BLaER1 (cell line): ENCODE results near the gene PAQR5.
"Not testable (repeated sequence)": the region's sequence is repeated elsewhere in the genome, so short reads cannot be mapped to it uniquely, and the experiment has no call there.

Experiments used
- H3K27ac ChIP-seq: shearing (Covaris generic); formaldehyde crosslinking; 2 replicates; pipeline ENCODE4 v1.8.1; 2022
- H3K27me3 ChIP-seq: shearing (Covaris generic); formaldehyde crosslinking; 2 replicates; pipeline ENCODE4 v1.8.1; 2022
- H3K36me3 ChIP-seq: shearing (Covaris generic); formaldehyde crosslinking; 2 replicates; pipeline ENCODE4 v1.8.1; 2022
- H3K4me1 ChIP-seq: shearing (Covaris generic); formaldehyde crosslinking; 2 replicates; pipeline ENCODE4 v1.8.1; 2022
- H3K4me2 ChIP-seq: shearing (Covaris generic); formaldehyde crosslinking; 2 replicates; pipeline ENCODE4 v1.8.1; 2022
- H3K4me3 ChIP-seq: shearing (Covaris generic); formaldehyde crosslinking; 2 replicates; pipeline ENCODE4 v1.8.1; 2022
- H3K9ac ChIP-seq: shearing (Covaris generic); formaldehyde crosslinking; 2 replicates; pipeline ENCODE4 v1.8.1; 2022
- H3K9me3 ChIP-seq: shearing (Covaris generic); formaldehyde crosslinking; 2 replicates; pipeline ENCODE4 v1.8.1; 2022
- H4K20me1 ChIP-seq: shearing (Covaris generic); formaldehyde crosslinking; 2 replicates; pipeline ENCODE4 v1.8.1; 2022
- Cebpa-rat ChIP-seq: shearing (Covaris generic); IDR thresholded peaks from 2 replicates; pipeline ENCODE4 v1.8.1; 2022

PAQR5 gene

GRCh38 chr15:69325456-69325971 lies 26.8 kb downstream of the PAQR5 start:
- H3K9ac ChIP-seq: no peak overlapping the region
- no peak overlapping the region for H3K4me2 ChIP-seq
- H3K27ac ChIP-seq: no peak overlapping the region
- no peaks in the 10 kb centered on the region for H3K9me3 ChIP-seq
- H3K36me3 ChIP-seq: no peaks in the 10 kb centered on the region
- no peaks in the 10 kb centered on the region for H4K20me1 ChIP-seq
- no peak for TF ChIP-seq Cebpa-rat
- no peaks in the 10 kb centered on the region for H3K27me3 ChIP-seq
- no peaks in the 10 kb centered on the region for H3K4me1 ChIP-seq
- no peak overlapping the region for H3K4me3 ChIP-seq

- Histone ChIP-seq H3K9ac (no peak overlapping the region), H4K20me1 (no peaks in the 10 kb centered on the region), H3K36me3 (no peaks in the 10 kb centered on the region), H3K9me3 (no peaks in the 10 kb centered on the region), H3K27ac (no peak overlapping the region), H3K4me1 (no peaks in the 10 kb centered on the region), H3K4me3 (no peak overlapping the region), H3K4me2 (no peak overlapping the region), H3K27me3 (no peaks in the 10 kb centered on the region)
- no peak for TF ChIP-seq Cebpa-rat
Observed at GRCh38 chr15:69328080-69328479, 29.4 kb downstream of the PAQR5 start.

DNA sequence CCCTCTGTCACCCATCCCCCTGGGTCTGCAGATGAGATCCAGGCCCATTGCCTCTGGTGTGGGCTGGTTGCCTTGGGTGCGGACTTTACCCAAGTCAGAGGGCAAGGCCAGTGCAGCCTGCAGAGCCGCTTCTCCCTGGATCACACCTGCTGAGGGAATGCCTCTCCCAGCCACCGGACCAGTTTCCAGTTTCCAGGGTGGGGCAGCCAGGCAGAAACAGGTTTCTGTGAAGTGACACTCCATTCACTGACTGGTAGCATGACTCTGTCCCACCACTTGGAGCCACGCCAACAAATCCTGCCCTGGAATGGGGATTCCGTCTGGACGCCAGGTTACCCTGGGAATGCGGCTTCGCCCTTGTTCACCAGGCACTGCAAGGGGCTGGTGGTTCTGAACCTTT lies 30.0 kb downstream of the PAQR5 start:
- Histone ChIP-seq H3K9ac (no peak overlapping the region), H3K9me3 (no peaks in the 10 kb centered on the region), H3K4me2 (no peak overlapping the region), H3K4me1 (no peaks in the 10 kb centered on the region), H3K27me3 (no peaks in the 10 kb centered on the region), H4K20me1 (no peaks in the 10 kb centered on the region), H3K36me3 (no peaks in the 10 kb centered on the region), H3K27ac (no peak overlapping the region), H3K4me3 (no peak overlapping the region)
- TF ChIP-seq Cebpa-rat: no peak

DNA sequence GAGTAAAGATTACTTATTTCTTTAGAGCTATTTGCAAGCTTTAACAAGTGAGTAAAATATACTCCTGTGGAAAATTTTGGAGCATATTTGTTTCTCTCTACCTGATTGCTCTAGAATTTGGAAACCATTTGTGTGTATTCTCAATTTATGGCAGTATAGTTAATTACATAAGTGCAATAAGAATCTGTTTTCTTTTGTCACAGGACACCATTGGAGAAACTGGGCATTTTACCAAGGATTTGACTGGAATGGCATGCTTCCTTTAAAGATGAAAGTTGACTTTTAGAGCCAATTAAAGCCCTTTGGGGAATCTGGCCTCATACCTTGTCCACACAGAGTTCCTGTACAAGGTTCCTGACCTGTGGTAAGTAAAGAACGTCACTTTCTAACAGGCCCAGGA lies 38.4 kb downstream of the PAQR5 start:
- Histone ChIP-seq H3K9ac (no peak overlapping the region), H3K9me3 (peaks cover 11% of the 10 kb centered on the region; the same call in 1 of the 2 replicates), H3K4me1 (no peaks in the 10 kb centered on the region), H3K4me2 (no peak overlapping the region), H3K4me3 (no peak overlapping the region), H4K20me1 (no peaks in the 10 kb centered on the region), H3K36me3 (no peaks in the 10 kb centered on the region), H3K27ac (no peak overlapping the region), H3K27me3 (no peaks in the 10 kb centered on the region)
- no peak for TF ChIP-seq Cebpa-rat

- no peak overlapping the region for H3K9ac ChIP-seq
- H4K20me1 ChIP-seq: no peaks in the 10 kb centered on the region
- no peak overlapping the region for H3K4me2 ChIP-seq
- no peaks in the 10 kb centered on the region for H3K4me1 ChIP-seq
- peaks cover 11% of the 10 kb centered on the region; the same call in 1 of the 2 replicates for H3K9me3 ChIP-seq
- TF ChIP-seq Cebpa-rat: no peak
- H3K27ac ChIP-seq: no peak overlapping the region
- no peaks in the 10 kb centered on the region for H3K36me3 ChIP-seq
- H3K4me3 ChIP-seq: no peak overlapping the region
- no peaks in the 10 kb centered on the region for H3K27me3 ChIP-seq
Observed at GRCh38 chr15:69338535-69339213, 40.0 kb downstream of the PAQR5 start.

DNA sequence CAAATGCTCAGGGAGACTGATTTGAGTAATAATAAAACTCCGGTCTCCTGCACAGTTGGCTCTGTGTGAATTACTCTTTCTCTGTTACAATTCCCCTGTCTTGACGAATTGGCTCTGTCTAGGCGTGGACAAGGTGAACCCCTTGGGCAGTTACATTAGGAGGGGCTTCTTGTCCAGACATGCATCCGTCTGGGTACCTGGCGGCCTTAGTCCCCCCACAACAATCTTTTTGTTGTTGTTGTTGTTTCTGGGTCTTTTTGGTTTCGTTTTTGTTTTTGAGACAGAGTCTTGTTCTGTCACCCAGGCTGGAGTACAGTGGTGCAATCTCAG lies 40.5 kb downstream of the PAQR5 start:
- not testable (repeated sequence) for H3K4me2 ChIP-seq, H3K27ac ChIP-seq, H3K36me3 ChIP-seq, H3K27me3 ChIP-seq, H4K20me1 ChIP-seq, H3K4me3 ChIP-seq, H3K9ac ChIP-seq, H3K4me1 ChIP-seq
- peaks cover 11% of the 10 kb centered on the region; the same call in 1 of the 2 replicates for H3K9me3 ChIP-seq

DNA sequence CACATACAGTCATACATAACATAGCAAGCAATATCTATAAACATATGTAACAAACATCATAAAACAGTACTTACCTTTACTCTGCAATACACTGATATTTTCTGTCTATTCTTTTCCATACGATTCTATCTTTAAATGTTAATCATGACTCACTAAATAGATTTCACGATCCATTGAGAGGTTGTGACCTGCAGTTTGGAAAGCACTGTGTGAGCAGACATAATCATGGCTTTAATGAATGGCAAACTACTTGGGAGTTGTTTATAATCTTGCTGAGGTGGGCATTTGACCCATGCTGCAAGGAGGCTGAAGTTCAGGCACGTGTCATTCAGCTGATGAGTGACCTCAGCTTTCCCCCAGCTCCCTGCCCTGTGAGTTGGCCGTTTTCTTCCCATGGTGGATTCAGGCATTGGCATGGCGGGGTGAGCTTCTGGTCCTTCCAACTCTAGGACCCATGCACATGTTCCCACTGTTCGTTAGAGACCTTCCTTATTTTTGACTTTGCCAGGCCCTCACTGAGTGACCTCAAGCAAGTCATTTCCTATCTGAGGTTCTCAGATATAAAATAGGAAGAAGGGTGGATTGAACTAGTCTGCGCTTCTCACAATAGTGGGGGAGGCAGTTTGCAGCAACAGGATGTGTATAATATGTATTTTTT lies 41.7 kb downstream of the PAQR5 start:
- no peak overlapping the region for H3K27ac ChIP-seq
- no peak overlapping the region for H3K4me2 ChIP-seq
- no peaks in the 10 kb centered on the region for H3K36me3 ChIP-seq
- peaks cover 11% of the 10 kb centered on the region; the same call in 1 of the 2 replicates for H3K9me3 ChIP-seq
- no peak for TF ChIP-seq Cebpa-rat
- H3K4me1 ChIP-seq: no peaks in the 10 kb centered on the region
- no peaks in the 10 kb centered on the region for H3K27me3 ChIP-seq
- no peaks in the 10 kb centered on the region for H4K20me1 ChIP-seq
- H3K4me3 ChIP-seq: no peak overlapping the region
- no peak overlapping the region for H3K9ac ChIP-seq

GRCh38 chr15:69341356-69341755 lies 42.6 kb downstream of the PAQR5 start:
- H3K9me3 ChIP-seq: peaks cover 11% of the 10 kb centered on the region; the same call in 1 of the 2 replicates
- H3K4me1 ChIP-seq: no peaks in the 10 kb centered on the region
- H3K27ac ChIP-seq: no peak overlapping the region
- no peak for TF ChIP-seq Cebpa-rat
- H3K4me2 ChIP-seq: no peak overlapping the region
- H3K27me3 ChIP-seq: no peaks in the 10 kb centered on the region
- no peak overlapping the region for H3K4me3 ChIP-seq
- no peaks in the 10 kb centered on the region for H4K20me1 ChIP-seq
- no peak overlapping the region for H3K9ac ChIP-seq
- no peaks in the 10 kb centered on the region for H3K36me3 ChIP-seq

DNA sequence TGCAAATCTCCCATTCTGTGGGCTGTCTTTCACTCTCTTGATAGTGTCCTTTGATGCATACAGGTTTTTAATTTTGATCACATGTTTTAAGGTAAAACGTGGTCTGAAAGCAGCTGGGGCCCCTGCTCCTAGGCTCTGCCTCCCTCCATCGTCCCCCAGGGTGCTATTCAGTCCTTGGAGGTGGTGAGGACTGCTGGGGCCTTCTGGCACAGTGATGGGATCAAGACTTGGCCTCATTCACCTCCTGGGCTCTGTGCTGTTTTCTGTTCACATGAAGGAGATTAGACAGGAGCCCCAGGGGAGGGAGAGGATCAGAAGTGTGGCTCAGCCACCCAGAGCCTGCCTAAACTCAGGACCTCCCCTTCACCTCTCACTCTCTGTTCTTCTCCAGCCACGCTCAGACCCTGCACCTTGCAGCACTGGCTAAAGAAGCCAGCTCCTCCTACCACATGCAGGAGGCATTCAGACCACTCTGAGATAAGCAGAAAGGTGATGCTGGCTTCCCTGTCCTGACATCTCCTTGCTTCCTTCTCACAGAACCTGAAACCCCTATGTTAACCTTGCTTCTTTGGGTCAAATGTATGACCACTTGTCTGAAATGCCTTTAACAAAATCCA lies 43.9 kb downstream of the PAQR5 start:
- Histone ChIP-seq H3K27ac (no peak overlapping the region), H3K4me3 (no peak overlapping the region), H3K4me1 (no peaks in the 10 kb centered on the region), H4K20me1 (no peaks in the 10 kb centered on the region), H3K27me3 (no peaks in the 10 kb centered on the region), H3K9ac (no peak overlapping the region), H3K36me3 (no peaks in the 10 kb centered on the region), H3K4me2 (no peak overlapping the region), H3K9me3 (no peaks in the 10 kb centered on the region)
- no peak for TF ChIP-seq Cebpa-rat

DNA sequence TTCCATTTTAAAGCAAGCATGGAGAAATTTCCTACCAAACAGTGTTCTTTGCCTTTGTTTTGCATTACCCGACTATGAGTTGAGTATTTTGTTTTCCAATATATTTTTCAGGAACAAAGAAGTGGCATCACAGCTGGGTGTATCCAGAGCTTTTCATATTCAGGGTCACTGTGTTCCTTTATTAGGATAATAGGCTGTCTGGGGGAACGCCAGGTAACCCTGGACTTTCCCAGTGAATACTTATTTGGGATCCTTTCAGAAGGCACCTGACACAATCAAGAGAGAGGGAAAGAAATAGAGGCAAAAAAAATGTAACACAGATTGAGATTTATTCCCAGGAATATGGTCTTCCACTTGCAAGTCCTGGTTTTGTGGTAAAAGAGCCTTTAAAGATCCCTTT lies 44.4 kb downstream of the PAQR5 start:
- TF ChIP-seq Cebpa-rat: no peak
- H3K9ac ChIP-seq: no peak overlapping the region
- no peaks in the 10 kb centered on the region for H3K36me3 ChIP-seq
- no peaks in the 10 kb centered on the region for H3K9me3 ChIP-seq
- H3K4me3 ChIP-seq: no peak overlapping the region
- H3K27ac ChIP-seq: no peak overlapping the region
- no peak overlapping the region for H3K4me2 ChIP-seq
- H3K27me3 ChIP-seq: no peaks in the 10 kb centered on the region
- no peaks in the 10 kb centered on the region for H3K4me1 ChIP-seq
- no peaks in the 10 kb centered on the region for H4K20me1 ChIP-seq
